Skin epidermis (tissue), 12 donors: ENCODE data around the gene NOS1.
"Not testable (repeated sequence)": the region's sequence is repeated elsewhere in the genome, so short reads cannot be mapped to it uniquely, and the experiment has no call there.

Experiments
- H3K27ac ChIP-seq, 21 experiments: fragments of 200-600 bp; sonication (generic) in 11 of 21; one replicate each; pipeline ENCODE4 v1.5.0; 2020; ENCODE audit warnings: mild to moderate bottlenecking in 3 of 21, inconsistent platforms in 2 of 21, moderate library complexity in 2 of 21
- H3K4me3 ChIP-seq, 7 experiments: fragments of 200-600 bp; sonication (generic) in 2 of 7; one replicate each; pipeline ENCODE4 v1.5.0; 2020; ENCODE audit warnings: inconsistent platforms in 2 of 7, mild to moderate bottlenecking in 2 of 7, moderate library complexity in 1 of 7

NOS1 gene

GRCh38 chr12:117361347-117361751 lies at the start of gene NOS1:
Gene NOS1, minus strand, starts transcription at chr12:117361626. Its CDS starts 30,557 bp downstream, at chr12:117331069.
- H3K27ac ChIP-seq, result peak within 1 kb of the TSS in 8 of 21 experiments; percentile 1 to 82 (median 17)
- H3K4me3 ChIP-seq, result peak within 1 kb of the TSS; percentile 23 to 53 (median 29)

- Histone ChIP-seq H3K4me3 (no peak overlapping the region), H3K27ac (no peak overlapping the region)
Measured at GRCh38 chr12:117409286-117409685, 47.9 kb upstream of the NOS1 start.

GRCh38 chr12:117408161-117408791 lies 46.9 kb upstream of the NOS1 start:
- H3K4me3 ChIP-seq, result no peak overlapping the region
- no peak overlapping the region for H3K27ac ChIP-seq

GRCh38 chr12:117404940-117405339 lies 43.5 kb upstream of the NOS1 start:
- no peak overlapping the region for H3K4me3 ChIP-seq
- H3K27ac ChIP-seq, result no peak overlapping the region

- H3K4me3 ChIP-seq, result no peak overlapping the region
- H3K27ac ChIP-seq, result no peak overlapping the region
Measured at GRCh38 chr12:117404203-117404853, 42.9 kb upstream of the NOS1 start.

- Histone ChIP-seq H3K4me3 (no peak overlapping the region), H3K27ac (no peak overlapping the region)
Measured at GRCh38 chr12:117403586-117404139, 42.2 kb upstream of the NOS1 start.

- Histone ChIP-seq H3K4me3 (no peak overlapping the region), H3K27ac (no peak overlapping the region)
Measured at GRCh38 chr12:117402363-117402762, 40.9 kb upstream of the NOS1 start.

- H3K4me3 ChIP-seq, result no peak overlapping the region
- no peak overlapping the region for H3K27ac ChIP-seq
Measured at GRCh38 chr12:117400912-117401311, 39.5 kb upstream of the NOS1 start.

GRCh38 chr12:117398482-117398881 lies 37.1 kb upstream of the NOS1 start:
- not testable (repeated sequence) for H3K27ac ChIP-seq

GRCh38 chr12:117395766-117396165 lies 34.3 kb upstream of the NOS1 start:
- H3K27ac ChIP-seq, result no peak overlapping the region
- no peak overlapping the region for H3K4me3 ChIP-seq

More at GRCh38 chr12:117398482-117398881, 37.1 kb upstream of the NOS1 start:
- H3K4me3 ChIP-seq, result not testable (repeated sequence)

- H3K27ac ChIP-seq, result no peak overlapping the region
- no peak overlapping the region for H3K4me3 ChIP-seq
Measured at GRCh38 chr12:117394491-117394890, 33.1 kb upstream of the NOS1 start.

- no peak overlapping the region for H3K27ac ChIP-seq
- no peak overlapping the region for H3K4me3 ChIP-seq
Measured at GRCh38 chr12:117393656-117394055, 32.2 kb upstream of the NOS1 start.

- H3K27ac ChIP-seq, result no peak overlapping the region
Measured at GRCh38 chr12:117390866-117391265, 29.4 kb upstream of the NOS1 start.

GRCh38 chr12:117388951-117389446 lies 27.6 kb upstream of the NOS1 start:
- Histone ChIP-seq H3K4me3 (no peak overlapping the region), H3K27ac (no peak overlapping the region)

More at GRCh38 chr12:117390866-117391265, 29.4 kb upstream of the NOS1 start:
- no peak overlapping the region for H3K4me3 ChIP-seq

- Histone ChIP-seq H3K27ac (no peak overlapping the region), H3K4me3 (no peak overlapping the region)
Measured at GRCh38 chr12:117387832-117388231, 26.4 kb upstream of the NOS1 start.

GRCh38 chr12:117384735-117385134 lies 23.3 kb upstream of the NOS1 start:
- Histone ChIP-seq H3K27ac (no peak overlapping the region), H3K4me3 (no peak overlapping the region)

- Histone ChIP-seq H3K4me3 (no peak overlapping the region), H3K27ac (no peak overlapping the region)
Measured at GRCh38 chr12:117380083-117380482, 18.7 kb upstream of the NOS1 start.

- Histone ChIP-seq H3K27ac (no peak overlapping the region), H3K4me3 (no peak overlapping the region)
Measured at GRCh38 chr12:117377758-117378157, 16.3 kb upstream of the NOS1 start.

GRCh38 chr12:117370588-117370987 lies 9.2 kb upstream of the NOS1 start:
- H3K27ac ChIP-seq, result no peak overlapping the region
- no peak overlapping the region for H3K4me3 ChIP-seq

- H3K27ac ChIP-seq, result not testable (repeated sequence)
Measured at GRCh38 chr12:117370000-117370399, 8.6 kb upstream of the NOS1 start.

GRCh38 chr12:117367006-117367638 lies 5.7 kb upstream of the NOS1 start:
- H3K4me3 ChIP-seq, result no peak overlapping the region
- no peak overlapping the region for H3K27ac ChIP-seq

More at GRCh38 chr12:117370000-117370399, 8.6 kb upstream of the NOS1 start:
- H3K4me3 ChIP-seq, result not testable (repeated sequence)
